Stimulated activated naive CD8-positive, alpha-beta T cell treated with anti-CD3 and anti-CD28 coated beads, Interleukin-15, Interleukin-2, amounts not matched to agents 100 U/mL and 50 U/mL, for 24 hours (primary cell): Measurements from ENCODE around the gene LRRC18.

Experiments used
- ATAC-seq: fragments of 150-1000 bp; cut with Tn5 transposase; one replicate; pipeline ENCODE4 v1.10.0; 2021
- DNase-seq: peaks from one replicate; pipeline ENCODE4 v3.0.0; 2021

The LRRC18 gene

GRCh38 chr10:48946332-48946731, 6.7 kb upstream of the LRRC18 start:
- DNase-seq (no peak), ATAC-seq (no peak)

GRCh38 chr10:48945441-48946130, 5.9 kb upstream of the LRRC18 start:
- no peak for ATAC-seq

GRCh38 chr10:48944171-48944570, 4.5 kb upstream of the LRRC18 start:
- ATAC-seq (no peak), DNase-seq (no peak)

More at GRCh38 chr10:48945441-48946130, 5.9 kb upstream of the LRRC18 start:
- DNase-seq = no peak

- ATAC-seq (no peak), DNase-seq (no peak)
These were observed 3.5 kb upstream of the LRRC18 start for GRCh38 chr10:48943096-48943495.

GRCh38 chr10:48941427-48942075, 1.9 kb upstream of the LRRC18 start:
- ATAC-seq = no peak
- DNase-seq = no peak

- DNase-seq (no peak), ATAC-seq (no peak)
These were observed 1.3 kb upstream of the LRRC18 start for GRCh38 chr10:48940958-48941357.

GRCh38 chr10:48940372-48940771, 732 bp upstream of the LRRC18 start:
- ATAC-seq = no peak
- no peak for DNase-seq

- no peak for DNase-seq
- ATAC-seq = no peak
These were observed 577 bp downstream of the LRRC18 start for GRCh38 chr10:48938990-48939536.

- no peak for DNase-seq
- ATAC-seq = no peak
These were observed 1.4 kb downstream of the LRRC18 start for GRCh38 chr10:48938281-48938680.

- DNase-seq (no peak), ATAC-seq (no peak)
These were observed 1.8 kb downstream of the LRRC18 start for GRCh38 chr10:48937796-48938195.

- DNase-seq (no peak), ATAC-seq (no peak)
These were observed 4.1 kb downstream of the LRRC18 start for GRCh38 chr10:48935577-48935976.

- no peak for ATAC-seq
- DNase-seq = no peak
These were observed 4.8 kb downstream of the LRRC18 start for GRCh38 chr10:48934672-48935501.

GRCh38 chr10:48932831-48933664, 6.6 kb downstream of the LRRC18 start:
- ATAC-seq = no peak
- no peak for DNase-seq

- no peak for DNase-seq
- ATAC-seq = no peak
These were observed 8.5 kb downstream of the LRRC18 start for GRCh38 chr10:48931188-48931587.

GRCh38 chr10:48929413-48929990, 10.1 kb downstream of the LRRC18 start:
- ATAC-seq = no peak
- no peak for DNase-seq

- no peak for DNase-seq
- ATAC-seq = no peak
These were observed 12.7 kb downstream of the LRRC18 start for GRCh38 chr10:48926764-48927540.

- DNase-seq (no peak), ATAC-seq (no peak)
These were observed 13.4 kb downstream of the LRRC18 start for GRCh38 chr10:48926255-48926654.

- DNase-seq = no peak
- no peak for ATAC-seq
These were observed 14.7 kb downstream of the LRRC18 start for GRCh38 chr10:48924988-48925387.

- ATAC-seq = no peak
- no peak for DNase-seq
These were observed 15.9 kb downstream of the LRRC18 start for GRCh38 chr10:48923748-48924147.

- no peak for DNase-seq
- no peak for ATAC-seq
These were observed 26.0 kb downstream of the LRRC18 start for GRCh38 chr10:48913674-48914073.

- DNase-seq = no peak
- no peak for ATAC-seq
These were observed 29.1 kb downstream of the LRRC18 start for GRCh38 chr10:48910548-48910947.
